ENCODE results near the gene PIGS.

- no peak for TF ChIP-seq EZH2 (IDR thresholded peaks at IDR 0.05; ENCODE audit: borderline replicate concordance, insufficient read depth, low read depth, low read length, poor library complexity, severe bottlenecking)
- TF ChIP-seq, protein P1, sequence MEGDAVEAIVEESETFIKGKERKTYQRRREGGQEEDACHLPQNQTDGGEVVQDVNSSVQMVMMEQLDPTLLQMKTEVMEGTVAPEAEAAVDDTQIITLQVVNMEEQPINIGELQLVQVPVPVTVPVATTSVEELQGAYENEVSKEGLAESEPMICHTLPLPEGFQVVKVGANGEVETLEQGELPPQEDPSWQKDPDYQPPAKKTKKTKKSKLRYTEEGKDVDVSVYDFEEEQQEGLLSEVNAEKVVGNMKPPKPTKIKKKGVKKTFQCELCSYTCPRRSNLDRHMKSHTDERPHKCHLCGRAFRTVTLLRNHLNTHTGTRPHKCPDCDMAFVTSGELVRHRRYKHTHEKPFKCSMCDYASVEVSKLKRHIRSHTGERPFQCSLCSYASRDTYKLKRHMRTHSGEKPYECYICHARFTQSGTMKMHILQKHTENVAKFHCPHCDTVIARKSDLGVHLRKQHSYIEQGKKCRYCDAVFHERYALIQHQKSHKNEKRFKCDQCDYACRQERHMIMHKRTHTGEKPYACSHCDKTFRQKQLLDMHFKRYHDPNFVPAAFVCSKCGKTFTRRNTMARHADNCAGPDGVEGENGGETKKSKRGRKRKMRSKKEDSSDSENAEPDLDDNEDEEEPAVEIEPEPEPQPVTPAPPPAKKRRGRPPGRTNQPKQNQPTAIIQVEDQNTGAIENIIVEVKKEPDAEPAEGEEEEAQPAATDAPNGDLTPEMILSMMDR (IDR thresholded peaks at IDR 0.05), result no peak
Measured at GRCh38 chr17:28530926-28531325, 40.4 kb downstream of the PIGS start.
